ENCODE measurements around the gene EGF.
"Not testable (repeated sequence)": the region's sequence is repeated elsewhere in the genome, so short reads cannot be mapped to it uniquely, and the experiment has no call there.

EGF gene

DNA sequence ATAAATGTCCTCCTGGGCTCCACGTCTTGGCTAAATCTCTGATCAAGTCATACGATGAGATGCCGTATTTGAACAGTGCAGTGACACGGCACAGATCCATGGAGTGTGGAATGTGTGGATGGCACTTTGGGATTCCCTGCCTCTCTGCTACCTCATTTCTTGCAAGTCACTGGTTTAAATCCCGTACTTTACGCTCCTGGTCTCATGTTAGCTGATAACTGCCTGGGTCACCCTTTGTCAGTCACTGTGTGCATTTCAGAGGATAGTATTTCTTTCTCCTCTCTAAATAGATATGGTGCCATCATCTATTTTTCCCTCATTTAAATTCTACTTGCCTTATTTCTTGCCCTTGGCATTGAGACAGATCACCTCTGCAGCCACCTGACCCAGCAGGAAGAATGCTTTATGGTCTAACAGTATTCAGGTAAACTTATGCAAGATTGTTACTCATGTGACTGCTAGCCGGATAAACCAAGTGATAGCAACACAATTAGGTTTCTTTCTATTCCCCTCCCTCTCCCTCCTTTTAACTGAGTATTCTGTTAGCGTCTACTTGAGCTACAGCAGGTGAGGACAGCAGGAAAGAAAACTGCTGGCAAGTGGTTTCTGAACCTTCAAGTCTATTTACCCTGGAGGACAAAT is 2.8 kb downstream of the EGF start:
- no peak for DNase-seq

DNA sequence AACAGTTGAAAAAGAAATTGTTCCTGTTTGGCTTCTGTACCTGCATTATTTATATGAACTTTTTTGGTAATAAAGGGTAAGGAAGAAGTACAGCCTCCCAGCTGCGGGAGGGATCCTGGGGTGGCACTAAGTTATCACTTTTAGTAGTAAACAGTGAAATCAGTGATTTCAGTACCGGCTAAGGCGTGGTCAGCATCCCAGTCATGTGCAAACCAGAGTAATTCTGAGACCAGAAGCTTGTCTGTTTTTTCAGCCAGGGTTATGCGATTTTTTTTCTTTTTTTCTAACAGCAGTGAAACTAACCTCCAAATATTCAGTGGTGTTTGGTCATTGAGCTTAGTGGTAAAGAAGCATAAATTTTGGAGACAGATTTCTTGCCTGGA is 3.3 kb downstream of the EGF start:
- peak; percentile 46 for DNase-seq

DNA sequence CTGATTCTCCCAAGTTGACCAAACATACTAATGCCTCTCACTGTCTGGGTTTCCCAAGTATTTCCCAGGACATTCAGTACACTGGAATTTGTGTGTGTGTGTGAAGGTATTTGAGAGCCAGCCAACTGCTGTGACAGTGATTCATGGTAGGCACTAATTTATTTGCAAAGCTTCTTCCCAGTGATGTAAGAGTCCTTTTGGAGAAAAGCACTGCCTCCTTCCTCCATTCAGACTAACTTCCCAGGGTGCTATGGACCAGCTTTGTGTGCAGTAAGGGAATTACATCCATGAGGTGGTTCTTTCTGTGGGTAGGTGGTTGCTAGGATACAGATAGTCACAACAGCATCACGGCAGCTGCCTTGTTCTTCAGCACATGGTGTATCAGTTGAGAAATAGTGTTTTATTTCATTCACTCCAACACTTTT is 8.7 kb downstream of the EGF start:
- DNase-seq, result no peak

DNA sequence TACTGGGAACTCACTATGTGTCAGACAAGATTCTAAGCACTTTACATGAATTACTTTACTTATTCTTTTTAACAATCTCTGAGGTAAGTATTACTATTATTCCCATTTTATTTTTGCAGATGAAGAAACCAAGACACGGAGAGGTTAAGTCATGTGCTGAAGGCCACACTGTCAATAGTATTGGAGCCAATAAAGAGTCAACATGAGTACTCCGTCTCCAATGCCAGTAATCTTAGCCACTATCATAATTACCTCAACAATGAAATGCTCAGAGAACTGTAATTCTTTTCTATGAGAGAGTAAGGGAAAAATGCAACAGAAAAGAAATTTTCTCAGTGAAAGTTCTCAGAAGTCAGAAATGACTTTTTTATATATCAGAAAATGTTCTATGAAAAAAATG is 12.7 kb downstream of the EGF start:
- DNase-seq, result no peak

DNA sequence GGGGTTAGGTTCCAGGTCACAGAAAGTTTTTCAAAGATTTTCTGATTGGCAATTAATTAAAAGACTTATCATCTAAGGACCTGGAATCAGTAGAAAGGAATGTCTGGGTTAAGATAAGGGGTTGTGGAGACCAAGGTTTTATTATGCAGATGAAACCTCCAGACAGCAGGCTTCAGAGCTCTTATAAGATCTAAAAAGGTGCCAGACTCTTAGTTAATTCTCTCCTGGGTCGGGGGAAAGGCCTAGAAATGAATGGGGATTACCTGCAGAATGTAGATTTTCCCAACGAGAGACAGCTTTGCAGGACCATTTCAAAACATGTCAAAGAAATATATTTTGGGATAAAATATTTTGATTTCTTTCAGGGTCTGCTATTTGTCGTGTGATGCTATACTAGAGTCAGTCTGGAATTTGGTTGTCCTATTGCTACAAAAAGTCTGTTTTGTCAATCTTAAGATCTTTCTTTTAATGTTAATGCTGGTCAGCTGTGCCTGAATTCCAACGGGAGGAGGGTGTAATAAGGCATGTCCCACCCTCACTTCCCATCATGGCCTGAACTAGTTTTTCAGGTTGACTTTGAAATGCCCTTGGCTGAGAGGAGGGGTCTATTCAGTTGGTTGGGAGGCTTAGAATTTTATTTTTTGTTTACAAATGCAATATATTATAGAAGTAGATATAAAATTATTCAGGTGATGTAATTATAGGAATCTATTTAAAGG is 15.8 kb downstream of the EGF start:
- no peak for DNase-seq

DNA sequence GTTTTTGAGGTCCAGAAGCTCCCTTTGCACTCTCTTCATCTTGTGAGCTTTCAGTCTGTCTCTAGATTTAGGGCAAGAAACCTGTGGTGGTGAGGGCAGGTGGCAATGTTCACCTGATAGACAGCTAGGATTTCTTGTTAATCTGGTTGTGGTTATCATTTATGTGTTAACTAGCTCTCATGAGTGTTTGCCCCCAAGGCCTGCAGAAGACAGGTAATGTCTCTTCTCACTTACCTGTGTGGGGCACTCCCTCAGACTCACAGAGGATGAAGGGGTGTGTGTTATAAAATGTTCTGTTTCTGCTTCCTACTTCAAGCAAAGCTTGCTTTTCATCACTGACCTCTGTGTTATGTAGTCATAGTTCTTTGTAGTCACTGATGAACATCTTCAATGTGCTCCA is 17.8 kb downstream of the EGF start:
- DNase-seq, result no peak

DNA sequence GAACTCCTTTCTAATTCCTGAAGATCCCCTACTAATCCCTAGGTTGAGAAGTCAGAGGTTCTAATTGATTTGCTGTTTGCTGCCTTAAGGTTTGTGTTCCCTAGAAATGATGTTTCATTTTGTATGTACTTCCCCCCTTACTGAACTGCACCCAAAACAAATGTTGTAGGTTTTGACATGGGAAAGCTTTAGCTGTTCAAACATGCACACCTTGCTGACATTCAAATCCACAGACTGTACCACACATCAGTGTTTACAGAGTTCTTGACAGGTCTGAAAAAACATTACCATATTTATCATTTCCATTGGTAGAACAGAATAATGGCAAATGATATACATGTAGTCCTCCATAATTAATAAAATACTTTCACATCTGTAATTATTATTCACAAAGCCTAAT is 18.2 kb downstream of the EGF start:
- no peak for DNase-seq

DNA sequence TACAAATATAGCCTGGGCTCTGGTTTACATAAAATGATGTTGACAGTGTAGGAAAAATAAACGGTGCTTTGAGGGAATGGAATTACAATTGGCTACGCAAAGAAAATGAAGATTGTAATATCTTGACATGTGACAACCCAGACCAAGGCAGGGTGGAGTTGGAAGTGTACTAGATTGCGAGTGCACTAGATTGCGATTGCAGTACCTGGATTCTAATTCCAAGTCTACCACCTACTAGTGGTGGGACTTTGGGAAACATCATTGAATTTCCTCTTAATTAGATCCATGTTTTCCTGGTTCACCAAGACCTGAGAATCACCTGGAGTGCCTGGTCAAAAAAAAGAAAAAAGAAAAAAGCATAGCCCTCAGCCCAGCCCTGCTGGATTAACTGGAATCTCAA is 18.6 kb downstream of the EGF start:
- no peak for DNase-seq

DNA sequence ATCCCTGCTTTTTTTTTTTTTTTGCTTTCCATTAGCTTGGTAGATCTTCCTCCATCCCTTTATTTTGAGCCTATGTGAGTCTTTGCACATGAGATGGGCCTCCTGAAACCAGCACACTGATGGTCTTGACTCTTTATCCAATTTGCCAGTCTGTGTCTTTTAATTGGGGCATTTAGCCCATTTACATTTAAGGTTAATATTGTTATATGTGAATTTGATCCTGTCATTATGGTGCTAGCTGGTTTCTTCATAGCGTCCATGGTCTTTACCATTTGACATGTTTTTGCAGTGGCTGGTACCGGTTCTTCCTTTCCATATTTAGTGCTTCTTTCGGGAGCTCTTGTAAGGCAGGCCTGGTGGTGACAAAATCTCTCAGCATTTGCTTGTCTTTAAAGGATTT is 24.7 kb downstream of the EGF start:
- not testable (repeated sequence) for DNase-seq

DNA sequence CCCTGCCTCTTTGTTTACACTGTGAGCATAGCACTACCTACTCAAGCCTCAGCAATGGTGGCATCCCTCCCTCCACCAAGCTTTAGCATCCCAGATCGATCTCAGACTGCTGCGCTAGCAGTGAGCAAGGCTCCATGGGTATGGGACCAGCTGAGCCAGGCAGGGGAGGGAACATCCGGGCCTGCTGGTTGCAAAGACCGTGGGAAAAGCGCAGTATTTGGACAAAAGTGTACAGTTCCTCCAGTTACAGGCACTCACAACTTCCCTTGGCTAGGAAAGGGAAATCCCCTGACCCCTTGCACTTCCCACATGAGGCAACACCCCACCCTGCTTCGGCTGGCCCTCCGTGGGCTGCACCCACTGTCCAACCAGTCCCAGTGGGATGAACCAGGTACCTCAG is 26.5 kb downstream of the EGF start:
- DNase-seq, result no peak

DNA sequence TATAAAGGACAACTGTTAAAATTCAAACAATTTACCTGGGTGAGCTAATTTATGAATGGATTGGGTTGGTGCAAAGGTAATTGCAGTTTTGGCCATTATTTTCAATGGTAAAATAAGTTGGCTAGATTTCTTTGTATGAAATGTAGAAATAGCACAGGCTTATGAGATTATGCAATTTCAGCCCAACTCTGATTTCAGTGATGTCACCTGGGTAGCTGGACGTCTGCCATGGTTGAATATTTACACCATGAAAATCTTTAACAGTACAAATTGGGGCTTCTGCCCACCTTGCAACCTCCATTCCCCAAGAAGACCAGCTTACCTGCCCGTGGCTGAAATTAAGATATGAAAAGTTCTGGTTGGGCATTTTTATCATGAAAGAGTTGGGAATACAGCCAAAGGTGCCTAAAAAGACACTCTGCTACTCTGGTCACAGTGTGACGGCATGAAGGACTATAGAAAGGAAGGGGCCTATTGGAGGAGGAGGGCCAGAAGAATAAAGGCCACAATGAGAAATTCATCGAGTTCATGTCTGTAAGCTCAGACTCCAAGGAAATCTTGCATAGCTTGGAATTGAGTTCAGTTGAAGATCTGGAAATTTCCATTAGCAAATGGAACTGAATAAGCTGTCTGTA is 29.7 kb downstream of the EGF start:
- DNase-seq, result no peak

DNA sequence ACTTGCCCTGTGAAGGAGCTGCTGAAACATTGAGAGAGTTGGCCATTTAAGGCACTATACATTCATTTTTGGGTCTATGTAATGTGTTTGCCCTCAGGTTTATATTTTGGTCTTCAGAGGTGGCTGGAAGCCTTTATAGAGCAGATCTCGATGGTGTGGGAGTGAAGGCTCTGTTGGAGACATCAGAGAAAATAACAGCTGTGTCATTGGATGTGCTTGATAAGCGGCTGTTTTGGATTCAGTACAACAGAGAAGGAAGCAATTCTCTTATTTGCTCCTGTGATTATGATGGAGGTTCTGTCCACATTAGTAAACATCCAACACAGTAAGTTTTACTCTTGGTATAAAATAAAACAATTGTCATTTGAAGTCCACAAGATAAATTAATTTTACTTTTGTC is 31.1 kb downstream of the EGF start:
- no peak for DNase-seq

DNA sequence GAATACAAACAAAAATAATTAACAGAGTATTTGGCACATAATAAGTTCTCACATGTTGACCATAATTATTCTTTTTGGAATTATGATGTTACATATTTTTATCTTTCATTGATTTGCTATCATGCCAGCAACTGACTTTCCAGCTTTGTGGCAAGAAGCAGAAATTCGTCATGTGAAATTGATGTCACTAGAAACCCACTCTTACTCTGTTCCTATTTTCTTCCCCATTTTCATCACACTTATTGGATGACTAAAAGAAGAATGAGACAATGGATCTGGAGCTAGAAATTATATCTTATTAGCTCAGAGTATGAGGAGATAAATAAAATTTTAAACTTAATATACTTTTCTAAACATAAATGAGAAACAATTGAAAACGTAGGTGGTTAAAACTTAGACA is 31.9 kb downstream of the EGF start:
- DNase-seq, result no peak

DNA sequence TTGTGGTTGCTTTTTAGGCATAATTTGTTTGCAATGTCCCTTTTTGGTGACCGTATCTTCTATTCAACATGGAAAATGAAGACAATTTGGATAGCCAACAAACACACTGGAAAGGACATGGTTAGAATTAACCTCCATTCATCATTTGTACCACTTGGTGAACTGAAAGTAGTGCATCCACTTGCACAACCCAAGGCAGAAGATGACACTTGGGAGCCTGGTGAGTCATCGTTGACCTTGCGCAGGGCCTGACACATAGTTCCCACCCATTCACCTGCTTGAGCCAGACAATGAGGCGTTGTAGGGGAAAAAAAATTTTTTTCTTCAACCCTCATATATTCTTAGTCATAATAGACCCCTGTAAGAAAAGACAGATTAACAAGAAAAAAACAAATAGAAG is 32.4 kb downstream of the EGF start:
- DNase-seq, result peak; percentile 28

DNA sequence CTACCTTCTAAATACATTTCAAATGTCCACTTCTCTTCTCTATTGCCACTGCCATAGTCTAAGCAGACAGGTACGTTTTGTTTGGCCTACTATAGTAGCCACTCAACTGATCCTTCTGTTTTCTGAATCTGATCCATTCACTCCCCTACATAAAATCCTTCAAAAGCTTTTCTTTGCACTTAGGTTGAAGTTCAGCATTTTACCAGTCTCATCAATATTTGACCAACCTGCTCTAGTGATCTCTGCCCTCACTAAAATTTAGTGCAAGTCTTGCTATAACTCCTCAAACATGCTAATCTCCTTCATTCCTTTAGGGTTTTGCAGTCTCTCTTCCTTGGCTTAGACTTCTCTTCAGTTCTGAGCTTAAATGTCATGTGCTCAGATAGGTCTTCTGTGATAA is 33.4 kb downstream of the EGF start:
- DNase-seq, result no peak

DNA sequence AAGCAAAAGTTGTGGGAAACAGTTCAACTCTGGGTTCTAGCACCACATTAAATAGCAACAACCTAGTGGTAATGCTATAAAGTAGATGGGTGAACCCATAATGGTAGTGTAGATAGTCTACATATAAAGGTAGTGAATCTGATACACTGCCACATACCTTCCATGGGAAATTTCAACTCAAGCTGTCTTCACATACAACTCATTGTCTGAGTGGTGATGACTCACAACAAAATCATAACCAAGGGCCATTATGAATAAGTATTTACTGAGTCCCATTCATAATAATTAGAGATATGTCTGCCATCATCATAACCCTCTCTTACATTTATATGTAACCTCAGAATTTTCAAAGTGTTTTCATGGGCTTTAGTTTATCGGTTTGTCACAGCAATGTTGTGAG is 34.8 kb downstream of the EGF start:
- peak; percentile 69 for DNase-seq

DNA sequence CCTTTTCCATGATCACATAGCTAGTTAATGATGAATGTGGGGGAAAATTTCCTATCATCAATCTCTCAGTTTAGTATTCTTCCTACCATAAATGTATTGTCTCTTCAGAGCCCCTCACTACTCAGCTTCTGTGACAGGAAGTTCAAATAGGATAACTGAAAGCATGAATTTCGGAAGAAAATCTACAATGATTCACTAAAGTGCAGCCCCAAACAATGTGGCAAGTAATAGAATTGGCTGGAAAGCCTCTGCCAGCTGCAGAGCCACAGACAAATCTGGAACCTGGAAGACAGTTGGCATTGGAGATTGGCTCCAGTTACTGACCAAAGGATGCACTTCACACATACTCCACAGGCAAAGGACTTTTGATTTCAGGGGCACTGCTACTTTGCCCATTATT is 35.2 kb downstream of the EGF start:
- DNase-seq, result no peak

DNA sequence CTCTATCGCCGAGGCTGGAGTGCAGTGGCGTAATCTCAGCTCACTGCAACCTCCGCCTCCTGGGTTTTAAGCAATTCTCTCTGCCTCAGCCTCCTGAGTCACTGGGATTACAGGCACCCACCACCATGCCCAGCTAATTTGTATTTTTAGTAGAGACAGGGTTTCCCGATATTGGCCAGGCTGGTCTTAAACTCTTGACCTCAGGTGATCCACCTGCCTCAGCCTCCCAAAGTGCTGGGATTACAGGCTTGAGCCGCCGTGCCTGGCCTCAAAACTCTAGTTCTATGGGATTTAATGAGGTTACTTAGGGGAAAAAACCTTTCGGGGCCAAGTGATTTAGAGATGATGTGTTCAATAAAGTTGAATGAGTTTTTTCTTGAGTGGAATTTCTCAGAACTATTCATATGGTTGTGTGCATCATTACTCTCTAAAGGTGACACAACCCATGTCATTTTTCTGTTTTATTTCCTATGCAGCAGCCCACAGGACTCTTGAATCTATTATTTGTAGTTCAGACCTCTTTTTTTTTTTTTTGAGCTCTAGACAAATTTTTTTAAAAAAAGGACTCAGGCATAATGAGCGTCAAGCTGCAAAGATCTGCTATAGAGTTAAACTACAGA is 36.5 kb downstream of the EGF start:
- DNase-seq, result not testable (repeated sequence)

DNA sequence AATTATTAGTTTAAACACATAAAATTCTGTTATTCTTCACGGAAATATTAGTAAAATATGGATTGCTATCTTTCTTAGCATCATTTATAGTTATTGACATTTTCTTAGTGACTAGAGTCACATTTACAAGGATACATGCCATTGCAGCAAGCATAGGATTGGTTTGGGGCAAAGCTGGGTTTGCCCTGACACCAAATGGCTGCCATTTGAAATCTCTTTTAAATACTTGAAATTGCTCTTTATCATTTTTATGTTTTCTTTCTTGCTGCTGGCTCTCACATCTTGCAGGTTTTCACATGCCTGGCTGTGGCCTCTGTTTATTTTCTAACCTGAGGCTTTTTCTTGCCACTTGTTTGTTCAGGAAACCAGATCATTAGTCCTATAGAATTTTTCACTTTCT is 39.9 kb downstream of the EGF start:
- no peak for DNase-seq

DNA sequence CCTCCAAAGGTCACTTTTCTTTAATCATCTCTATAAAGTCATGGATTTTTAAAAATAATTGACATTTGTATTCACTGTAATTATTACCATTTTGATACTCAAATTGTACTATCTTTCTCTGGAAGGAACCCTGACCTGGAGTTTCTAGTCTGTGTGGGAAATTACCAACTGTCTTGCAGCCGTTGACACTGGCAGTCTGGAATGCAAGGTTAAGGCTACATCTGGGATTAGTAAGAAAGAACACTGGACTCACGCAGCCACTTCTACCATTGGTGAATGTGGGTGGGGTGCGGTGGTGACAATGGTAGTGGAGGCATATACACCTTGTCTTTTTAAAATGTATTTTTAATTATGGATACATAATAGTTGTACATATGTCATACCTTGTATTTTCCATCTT is 40.9 kb downstream of the EGF start:
- DNase-seq, result no peak

DNA sequence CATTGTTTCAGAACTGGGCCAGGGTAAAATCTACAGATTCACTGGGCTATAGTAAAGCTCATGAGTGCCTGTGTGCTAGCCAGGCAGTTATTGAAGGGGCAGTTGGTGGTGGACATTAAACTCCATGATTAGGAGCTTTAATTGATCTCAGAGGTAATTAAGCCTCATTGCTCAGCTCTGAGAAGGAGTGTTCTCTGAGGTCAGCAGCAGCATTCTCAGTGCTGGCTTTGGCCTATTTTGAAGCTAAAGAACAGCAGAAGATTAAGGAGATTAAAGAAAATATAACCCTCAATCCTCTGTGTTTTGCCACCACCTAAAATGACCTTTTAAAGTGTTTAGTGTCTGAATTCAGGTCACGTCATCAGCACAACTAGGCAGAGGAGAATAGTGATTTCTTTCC is 42.5 kb downstream of the EGF start:
- DNase-seq, result no peak

DNA sequence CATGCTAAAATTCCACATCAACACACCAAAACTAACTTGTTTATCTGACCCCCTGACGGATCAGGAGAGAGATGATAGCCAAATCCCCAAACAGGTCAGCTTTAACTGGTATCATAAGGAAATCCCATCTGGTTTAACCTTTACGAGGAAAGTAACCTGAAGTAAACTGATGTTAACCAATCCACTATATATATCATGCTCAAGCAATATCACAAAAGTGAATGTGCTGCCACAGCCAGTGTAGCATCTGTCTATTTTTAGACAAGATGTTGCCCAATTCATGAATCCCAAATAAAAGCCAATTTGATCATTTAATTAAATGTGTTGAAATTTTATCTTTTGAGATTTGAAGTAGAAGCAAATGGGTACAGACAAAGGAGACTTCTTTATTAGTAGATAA is 44.5 kb downstream of the EGF start:
- no peak for DNase-seq

DNA sequence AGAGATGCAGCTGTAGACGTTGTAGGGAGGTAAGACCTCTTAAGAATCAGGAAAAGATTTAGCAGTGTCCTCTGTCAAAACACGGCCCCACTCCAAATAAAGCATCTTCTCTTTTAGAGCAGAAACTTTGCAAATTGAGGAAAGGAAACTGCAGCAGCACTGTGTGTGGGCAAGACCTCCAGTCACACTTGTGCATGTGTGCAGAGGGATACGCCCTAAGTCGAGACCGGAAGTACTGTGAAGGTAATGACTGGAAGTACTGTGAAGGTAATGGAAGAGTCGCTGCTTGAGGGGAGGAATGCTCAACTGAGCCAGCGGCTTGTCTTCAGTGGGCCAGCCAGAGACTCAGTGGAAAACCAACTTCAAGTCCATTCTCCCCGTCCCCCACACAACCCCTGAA is 46.5 kb downstream of the EGF start:
- no peak for DNase-seq

DNA sequence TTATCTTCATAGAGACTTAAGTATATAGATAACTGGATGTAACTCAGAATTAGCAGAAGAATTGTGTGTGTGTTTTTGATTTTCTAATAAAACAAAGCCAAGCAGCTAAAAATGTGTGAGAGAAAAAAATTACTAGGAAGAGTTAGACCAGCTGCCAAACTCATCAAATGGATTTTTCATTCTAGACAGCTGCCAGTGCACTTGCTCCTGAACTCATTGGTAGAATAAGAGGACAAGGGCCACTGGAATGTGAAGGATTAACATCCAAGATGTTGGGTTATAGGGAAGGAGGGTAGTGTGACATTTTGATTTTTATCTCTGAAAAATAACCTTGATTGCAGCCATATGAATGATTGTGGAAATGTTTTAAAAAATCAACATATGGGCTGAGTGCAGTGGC is 49.7 kb downstream of the EGF start:
- DNase-seq, result no peak
